GM12865 (cell line): ENCODE data around the gene GPR37L1.

Source experiments
- DNase-seq: peaks from one replicate; pipeline ENCODE4 v3.0.0; 2010; ENCODE audit warnings: low read depth
- H3K4me3 ChIP-seq: 2 replicates; pipeline ENCODE4 v1.5.1; 2011; ENCODE audit warnings: mild to moderate bottlenecking, low read depth, low read length, control low read depth
- TF ChIP-seq, protein P1 (sequence below): IDR thresholded peaks from 2 replicates; pipeline ENCODE4 v1.5.1; 2011; ENCODE audit warnings: low read length, control low read depth, low read depth, inconsistent platforms; ENCODE audit not compliant: insufficient read depth; ENCODE audit errors: missing control alignments

Gene GPR37L1

DNA sequence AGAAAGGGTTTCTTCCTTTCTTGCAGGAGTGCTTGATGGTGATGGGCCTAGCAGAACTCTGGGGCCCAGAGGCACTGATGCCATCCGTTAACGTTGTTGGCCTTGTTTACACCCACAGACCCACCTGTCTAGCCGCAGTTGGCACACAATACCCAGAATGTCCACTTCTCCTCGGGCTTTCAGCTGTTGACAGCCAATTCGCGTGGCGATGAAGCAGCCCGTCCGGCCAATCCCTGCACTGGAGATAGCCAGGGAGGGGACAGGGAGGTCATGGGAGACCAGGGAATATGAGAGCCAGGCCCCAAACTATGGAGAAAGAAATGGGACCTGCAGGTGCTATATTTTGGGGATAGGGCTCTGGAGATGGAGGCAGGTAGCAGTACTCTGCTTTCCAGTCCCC is 27.5 kb downstream of the GPR37L1 start:
- TF ChIP-seq, protein P1, sequence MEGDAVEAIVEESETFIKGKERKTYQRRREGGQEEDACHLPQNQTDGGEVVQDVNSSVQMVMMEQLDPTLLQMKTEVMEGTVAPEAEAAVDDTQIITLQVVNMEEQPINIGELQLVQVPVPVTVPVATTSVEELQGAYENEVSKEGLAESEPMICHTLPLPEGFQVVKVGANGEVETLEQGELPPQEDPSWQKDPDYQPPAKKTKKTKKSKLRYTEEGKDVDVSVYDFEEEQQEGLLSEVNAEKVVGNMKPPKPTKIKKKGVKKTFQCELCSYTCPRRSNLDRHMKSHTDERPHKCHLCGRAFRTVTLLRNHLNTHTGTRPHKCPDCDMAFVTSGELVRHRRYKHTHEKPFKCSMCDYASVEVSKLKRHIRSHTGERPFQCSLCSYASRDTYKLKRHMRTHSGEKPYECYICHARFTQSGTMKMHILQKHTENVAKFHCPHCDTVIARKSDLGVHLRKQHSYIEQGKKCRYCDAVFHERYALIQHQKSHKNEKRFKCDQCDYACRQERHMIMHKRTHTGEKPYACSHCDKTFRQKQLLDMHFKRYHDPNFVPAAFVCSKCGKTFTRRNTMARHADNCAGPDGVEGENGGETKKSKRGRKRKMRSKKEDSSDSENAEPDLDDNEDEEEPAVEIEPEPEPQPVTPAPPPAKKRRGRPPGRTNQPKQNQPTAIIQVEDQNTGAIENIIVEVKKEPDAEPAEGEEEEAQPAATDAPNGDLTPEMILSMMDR = no peak
- H3K4me3 ChIP-seq = no peak overlapping the region
- no peak for DNase-seq

DNA sequence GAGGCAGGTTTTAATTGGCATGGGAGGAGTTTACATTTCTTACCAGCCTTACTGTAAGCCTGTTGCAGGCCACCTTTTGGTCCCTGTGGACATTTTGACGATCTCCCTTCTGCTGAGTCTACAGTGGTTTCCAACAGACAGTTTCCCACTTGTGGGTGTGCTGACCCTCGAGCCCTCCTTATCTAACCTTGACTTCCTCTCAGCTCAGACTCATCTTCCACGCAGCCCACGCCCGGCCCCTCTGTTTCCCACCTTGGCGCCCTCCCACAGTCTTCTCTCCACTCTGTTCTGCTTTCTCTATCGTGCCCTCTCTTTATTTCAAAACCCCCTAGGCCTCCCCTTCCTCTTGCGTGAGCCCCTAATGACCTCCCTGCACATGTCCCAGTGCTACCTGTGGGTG is 27.9 kb downstream of the GPR37L1 start:
- TF ChIP-seq, protein P1 = no peak
- no peak for DNase-seq
- H3K4me3 ChIP-seq = no peak overlapping the region

GRCh38 chr1:202151045-202151444 is 28.3 kb downstream of the GPR37L1 start:
- no peak overlapping the region for H3K4me3 ChIP-seq
- TF ChIP-seq, protein P1 = no peak
- no peak for DNase-seq

- TF ChIP-seq, protein P1 = no peak
- H3K4me3 ChIP-seq = no peak overlapping the region
- DNase-seq = no peak
Measured at GRCh38 chr1:202152399-202152798, 29.7 kb downstream of the GPR37L1 start.

DNA sequence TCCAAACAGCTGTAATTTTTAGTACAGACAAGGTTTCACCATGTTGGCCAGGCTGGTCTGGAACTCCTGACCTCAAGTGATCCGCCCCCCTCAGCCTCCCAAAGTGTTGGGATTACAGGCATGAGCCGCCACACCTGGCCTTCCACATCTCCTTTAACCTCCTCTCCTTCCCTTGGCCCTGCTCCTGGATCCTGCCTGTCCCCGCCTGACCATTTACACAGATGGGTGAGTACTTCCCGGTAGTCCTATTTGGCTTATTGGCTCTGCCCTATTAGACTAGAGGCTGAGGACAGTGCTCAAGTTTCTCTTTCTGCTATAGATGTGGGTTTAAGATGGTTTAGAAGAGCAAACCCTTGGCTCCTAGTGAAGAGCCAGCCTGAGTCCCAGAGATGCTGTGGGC is 30.6 kb downstream of the GPR37L1 start:
- TF ChIP-seq, protein P1 = no peak
- no peak for DNase-seq

DNA sequence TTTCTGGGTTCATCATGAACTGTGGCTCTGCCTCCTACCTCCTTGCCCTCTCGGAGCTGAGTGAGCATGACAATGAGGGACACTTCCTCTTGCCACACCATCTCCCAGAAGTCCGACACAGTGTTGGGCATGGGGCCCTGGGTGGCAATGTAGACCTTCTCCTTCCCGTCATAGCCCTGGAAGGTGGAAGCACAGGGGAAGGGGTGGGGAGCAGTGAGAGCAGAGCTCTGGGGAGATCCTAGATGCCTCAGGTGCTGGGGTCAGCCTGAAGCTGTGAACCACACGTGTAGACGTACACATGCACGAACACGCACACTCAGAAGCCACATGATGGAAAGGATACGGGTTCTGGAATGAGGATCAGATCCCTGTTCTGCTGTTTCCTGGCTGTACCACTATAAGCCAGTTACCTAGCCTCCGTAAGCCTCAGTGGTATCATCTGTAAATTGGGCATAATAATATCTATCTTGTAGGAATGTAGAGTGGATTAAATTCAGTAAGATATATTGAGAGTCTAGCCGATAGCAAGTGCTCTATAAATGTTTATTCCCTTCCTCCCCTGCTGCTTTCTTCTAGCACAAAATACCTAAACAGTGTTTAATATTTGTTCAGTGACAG is 31.5 kb downstream of the GPR37L1 start:
- H3K4me3 ChIP-seq = no peak overlapping the region
- TF ChIP-seq, protein P1 = no peak
- DNase-seq = no peak

More for the DNA sequence above, 30.6 kb downstream of the GPR37L1 start:
- no peak overlapping the region for H3K4me3 ChIP-seq
